NCI-H82 treated with DMSO at 0.1 percent for 48 hours (cell line): ENCODE data around the gene MMD.
"Not testable (repeated sequence)": the region's sequence is repeated elsewhere in the genome, so short reads cannot be mapped to it uniquely, and the experiment has no call there.

Experiments
- DNase-seq: peaks from one replicate; lab custom pipeline; 2025; ENCODE audit not compliant: unreplicated experiment; lab: John Stamatoyannopoulos, UW

The MMD gene

DNA sequence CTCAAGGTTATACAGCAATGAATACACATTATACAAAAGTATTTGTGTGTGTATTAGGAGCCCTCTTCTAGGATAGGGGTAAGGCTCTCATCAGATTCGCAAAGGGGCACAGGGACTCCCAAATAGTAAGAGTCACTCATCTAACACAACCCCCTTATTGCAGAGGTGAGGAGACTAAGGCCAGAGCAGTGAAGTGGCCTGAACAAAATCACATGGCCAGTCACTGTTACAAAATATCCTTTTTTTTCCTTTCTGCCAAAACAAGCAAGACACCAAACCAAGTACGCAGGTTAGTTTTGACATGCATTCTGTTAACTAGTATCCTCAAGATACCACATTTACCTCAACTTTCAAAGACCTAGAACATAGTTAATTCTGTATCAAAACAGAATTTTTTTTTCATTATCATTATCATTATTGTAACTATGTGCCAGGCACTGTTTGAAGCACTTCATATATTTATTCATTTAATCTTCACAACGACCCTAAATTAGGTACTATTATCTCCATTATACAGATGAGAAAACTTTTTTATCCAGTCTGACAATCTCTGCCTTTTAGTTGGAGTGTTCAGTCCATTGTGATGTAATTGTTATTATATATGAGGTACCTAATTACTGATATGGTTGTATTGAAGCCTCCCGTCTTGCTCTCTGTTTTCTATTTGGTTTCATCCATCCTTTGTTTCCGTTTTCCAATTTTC is 25.7 kb downstream of the MMD start:
- no peak for DNase-seq

DNA sequence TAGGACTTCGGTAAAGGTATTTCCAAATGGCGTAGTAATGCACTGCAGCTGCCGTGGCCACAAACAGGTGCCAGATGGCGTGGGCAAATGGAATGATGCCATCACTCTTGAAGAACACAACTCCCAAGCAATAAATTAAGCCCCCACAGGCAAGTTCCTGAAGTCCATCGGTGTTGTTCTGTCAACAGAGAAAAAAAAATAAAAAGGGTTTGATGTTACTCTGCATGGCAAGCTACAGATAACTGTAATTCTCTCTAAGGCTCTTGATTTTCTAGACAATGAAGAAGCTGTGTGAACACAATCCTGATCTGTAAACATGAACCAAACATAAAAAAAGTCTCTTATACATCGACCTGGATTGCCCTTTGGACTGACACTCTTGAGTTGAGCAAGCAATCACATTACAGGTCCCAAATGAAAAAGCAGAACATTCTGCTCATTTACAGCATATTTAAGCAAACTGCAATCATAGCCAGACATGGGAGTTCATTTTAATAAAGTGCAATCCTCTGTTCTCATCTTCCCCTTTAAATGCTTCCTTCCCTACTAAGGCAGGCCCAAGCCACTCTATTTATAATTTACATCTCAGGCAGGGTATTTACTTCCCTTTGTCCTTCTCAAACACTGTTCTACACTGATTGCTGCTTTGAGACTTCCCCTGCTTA is 27.1 kb downstream of the MMD start:
- DNase-seq = peak; percentile 60

DNA sequence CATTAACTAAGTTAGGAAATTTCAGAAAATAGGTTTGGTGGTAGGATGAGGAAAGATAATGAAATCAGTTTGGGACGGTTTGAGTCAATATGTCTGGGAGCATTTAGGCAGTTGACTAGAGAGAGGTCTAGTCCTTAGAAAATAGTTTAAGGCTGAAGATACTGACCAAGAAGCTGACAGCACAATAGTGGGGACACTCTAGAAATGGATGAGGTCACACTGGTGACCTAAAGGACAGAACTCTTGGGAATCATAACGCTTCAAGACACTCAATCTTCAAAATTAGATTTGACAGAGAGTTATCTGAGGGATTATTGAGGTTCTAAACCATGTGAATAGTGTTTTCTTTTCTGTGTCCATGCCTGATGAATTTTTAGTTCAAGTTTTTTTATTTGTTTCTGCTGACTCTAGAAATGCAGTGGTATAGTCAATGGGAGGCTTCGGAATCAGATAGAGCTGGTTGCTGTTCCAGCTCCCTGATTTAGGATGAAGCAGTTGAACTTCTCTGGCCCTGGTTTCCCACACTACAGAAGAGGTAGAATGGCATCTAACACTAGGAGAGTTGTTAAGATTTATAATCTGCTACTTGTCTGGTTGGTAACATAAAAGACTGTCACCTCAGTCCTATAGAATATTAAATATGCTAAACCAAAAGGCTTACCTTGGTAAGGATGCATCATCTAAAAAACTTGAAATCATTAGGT is 29.7 kb downstream of the MMD start:
- no peak for DNase-seq

DNA sequence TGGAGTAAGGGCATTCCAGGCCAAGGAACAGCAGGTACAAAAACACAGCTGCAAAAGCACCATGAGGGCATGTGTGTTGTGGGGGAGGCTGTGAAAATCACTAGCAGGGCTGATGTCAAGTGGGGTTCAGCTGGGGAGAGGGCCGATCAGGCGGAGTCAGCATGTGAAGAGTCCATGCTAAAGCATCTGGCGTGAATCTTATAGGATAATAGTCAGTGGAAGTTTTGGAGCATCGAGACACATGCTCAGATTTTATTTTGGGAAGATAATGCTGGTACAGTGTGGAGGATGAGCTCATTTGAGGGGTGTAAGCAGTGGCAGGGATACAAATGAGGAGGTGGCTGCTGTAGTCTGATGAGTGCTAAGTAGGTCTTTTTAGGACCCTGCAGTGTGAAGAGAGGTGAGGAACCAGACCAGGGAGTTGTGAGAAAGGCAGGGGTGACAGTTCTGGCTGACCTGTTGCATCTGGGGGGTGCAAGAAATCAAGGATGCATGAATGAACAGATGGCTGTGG is 30.3 kb downstream of the MMD start:
- DNase-seq = no peak

DNA sequence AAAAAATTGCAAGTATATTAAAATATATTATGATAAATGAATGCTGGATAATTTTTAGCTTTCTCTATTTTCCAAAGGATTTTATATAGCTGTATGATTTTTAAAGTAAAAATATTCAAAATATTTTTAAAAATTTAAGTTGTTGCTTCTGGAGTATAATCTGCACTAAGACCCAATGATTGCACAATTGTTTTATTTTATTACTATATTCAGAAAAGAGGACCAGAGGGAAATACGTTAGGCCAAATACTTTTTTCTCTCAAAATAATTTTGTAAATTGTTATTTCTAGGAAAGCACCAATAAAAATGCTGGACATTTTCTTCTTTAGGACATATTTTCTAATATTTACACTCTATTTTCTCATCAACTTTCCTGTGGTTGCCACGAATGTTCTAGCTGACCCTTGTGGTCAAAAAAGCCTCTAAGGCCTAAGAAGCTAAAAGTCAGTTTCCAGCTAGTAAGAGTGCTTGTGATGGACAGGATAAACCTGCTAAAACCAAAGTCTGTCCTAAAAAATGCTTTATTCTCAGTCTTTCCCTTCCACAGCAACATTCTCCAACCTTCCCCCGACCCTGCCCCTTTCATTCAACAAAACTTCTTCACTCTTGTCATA is 31.2 kb downstream of the MMD start:
- DNase-seq = no peak

DNA sequence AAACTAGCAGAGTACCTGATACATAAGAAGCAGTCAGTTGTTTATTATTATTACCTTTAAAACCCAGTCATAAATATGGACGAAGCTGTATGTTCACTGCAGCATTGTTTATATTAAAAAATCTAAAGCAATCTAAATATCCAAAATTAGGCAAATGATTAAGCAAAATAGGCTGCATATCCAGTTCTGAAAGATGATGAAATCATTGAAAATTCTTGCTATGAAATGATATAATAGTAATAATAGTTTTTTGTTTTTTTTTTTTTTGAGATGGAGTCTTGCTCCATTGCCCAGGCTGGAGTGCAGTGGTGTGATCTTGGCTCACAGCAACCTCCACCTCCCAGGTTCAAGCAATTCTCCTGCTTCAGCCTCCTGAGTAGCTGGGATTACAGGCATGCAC is 31.9 kb downstream of the MMD start:
- not testable (repeated sequence) for DNase-seq

DNA sequence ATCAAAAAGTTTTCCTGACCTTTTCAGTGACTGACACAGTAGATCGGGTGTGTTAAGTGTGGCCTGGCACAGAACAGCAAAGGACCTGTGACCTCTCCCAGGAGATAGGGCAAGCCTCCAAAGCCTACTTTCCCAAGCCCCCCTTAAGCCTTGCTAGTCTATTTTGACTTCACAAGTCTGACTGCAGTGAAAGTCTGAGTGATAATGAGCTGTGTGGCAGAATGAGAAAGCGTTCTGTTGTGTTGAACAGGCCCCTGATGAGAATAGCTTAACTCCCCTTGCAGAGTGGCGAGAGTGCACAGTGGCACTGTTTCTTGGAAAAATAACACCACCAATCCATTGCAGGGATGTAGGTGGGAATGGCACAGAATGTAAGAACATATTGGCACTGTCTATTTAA is 32.8 kb downstream of the MMD start:
- no peak for DNase-seq

DNA sequence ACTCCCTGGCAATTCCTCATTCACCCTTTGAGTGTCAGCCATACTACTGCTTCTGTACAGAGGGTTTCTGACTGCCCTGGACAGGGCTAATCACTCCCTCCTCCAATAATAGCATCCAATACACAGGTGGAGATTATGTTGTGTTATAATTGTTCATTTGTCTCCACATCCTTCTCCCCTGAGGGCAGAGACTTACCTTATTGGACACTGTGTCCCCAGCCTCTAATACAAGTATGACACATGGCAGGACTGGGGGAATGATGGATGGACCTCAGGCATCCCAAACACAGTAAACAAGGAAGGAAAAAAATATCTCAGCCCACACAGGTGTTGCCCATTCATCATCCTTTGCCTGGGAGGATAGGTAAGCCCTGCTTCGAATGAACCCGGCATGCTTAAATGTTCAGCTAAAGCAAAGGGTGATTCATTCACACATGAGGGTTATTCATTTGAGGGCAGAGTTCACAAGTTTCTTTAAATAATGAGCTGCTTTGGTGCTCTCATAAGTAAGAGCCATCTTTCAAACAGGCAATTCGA is 34.8 kb downstream of the MMD start:
- no peak for DNase-seq

DNA sequence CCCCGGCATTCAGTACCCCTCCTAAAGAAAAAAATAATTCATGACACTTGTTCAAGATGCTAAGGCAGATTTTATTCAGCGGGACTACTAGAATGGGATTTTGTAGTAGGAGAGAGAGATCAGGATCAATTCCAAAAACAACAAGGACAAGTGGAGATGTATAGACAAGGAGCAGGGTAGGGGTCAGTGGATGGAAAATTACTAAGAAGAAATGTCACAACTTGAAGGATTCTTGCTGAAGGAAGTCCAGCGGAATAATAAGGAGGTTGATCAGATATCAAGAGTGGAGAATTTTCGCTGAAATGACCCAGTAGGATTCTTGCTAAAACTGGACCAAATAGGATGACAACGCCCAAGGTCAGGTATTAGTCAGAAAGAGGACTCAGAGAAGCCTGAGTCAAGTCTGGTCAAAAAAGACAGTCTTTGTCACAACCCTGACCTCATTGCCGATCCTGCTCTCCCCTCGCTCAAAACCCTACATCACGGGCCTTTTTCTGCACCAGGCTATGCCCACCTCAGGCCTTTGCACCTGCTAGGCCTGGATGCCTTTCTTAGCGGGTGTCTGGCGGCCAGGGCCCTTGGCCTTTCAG is 36.9 kb downstream of the MMD start:
- DNase-seq = no peak

DNA sequence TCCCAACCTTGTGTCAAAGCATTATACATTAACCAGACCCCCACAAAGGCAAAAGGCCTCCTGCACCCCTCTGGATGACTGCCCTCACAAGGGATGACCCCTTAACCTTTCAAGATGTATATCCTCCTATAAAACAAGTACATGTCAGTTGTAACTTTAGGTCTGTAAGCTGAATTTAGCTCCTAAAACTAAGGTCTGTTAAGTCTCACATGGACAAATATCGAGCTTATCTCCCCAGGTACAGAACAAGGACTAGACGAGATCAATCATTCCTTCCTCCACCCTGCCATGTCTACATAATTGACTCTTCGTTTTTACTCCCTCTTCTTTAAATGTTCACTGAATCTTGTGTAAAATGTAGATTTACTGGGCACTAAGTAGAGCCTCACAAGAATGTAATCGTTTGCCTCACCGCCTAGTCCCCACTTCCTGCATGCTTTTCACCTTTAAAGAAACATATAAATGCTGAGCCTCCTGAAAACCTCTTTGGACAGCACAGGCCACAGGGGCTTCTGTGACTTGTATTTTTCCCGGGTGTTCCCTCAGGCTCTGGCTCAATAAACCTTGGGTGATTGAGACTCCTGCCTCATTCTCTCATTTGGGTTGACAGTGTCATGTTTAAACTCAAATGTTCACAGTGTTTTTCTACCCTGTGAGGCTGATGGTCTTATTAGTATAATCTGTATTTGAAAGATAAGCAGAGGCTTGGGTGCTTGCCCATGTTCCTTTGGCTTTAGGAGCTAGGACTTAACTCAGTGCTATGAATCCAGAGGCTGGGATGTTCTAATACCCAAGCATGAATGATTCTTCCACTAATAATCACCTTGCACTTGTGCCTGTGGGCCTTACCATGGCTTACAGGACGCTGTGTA is 37.6 kb downstream of the MMD start:
- no peak for DNase-seq

DNA sequence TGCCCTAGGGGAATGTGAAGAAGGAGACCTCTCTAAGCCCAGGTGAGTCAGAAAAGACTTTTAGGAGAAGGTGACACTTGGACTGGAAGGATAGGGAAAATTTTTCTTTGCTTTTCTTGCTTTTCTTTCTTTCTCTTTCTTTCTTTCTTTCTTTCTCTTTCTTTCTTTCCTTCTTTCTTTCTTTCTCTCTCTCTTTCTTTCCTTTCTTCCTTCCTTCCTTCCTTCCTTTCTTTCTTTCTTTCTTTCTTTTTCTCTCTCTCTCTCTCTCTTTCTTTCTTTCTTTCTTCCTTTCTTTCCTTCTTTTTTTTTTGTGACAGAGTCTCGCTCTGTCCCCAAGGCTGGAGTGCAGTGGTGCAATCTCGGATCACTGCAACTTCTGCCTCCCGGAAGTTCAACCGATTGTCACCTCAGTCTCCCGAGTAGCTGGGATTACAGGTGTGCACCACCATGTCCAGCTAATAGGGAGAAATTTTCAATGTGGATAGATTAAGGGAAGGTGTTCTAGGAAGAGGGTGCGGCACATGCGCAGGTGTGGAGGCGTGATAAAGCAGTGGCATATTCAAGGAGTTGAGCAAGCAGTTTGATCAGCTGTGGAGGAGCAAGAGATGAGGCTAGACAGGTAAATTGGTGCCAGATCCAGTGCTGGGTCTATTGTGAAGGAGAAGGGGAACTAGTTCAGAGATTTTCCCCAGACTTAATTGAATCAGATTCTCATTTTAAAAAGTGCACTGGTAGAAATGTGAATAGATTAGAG is 40.4 kb downstream of the MMD start:
- DNase-seq = no peak

DNA sequence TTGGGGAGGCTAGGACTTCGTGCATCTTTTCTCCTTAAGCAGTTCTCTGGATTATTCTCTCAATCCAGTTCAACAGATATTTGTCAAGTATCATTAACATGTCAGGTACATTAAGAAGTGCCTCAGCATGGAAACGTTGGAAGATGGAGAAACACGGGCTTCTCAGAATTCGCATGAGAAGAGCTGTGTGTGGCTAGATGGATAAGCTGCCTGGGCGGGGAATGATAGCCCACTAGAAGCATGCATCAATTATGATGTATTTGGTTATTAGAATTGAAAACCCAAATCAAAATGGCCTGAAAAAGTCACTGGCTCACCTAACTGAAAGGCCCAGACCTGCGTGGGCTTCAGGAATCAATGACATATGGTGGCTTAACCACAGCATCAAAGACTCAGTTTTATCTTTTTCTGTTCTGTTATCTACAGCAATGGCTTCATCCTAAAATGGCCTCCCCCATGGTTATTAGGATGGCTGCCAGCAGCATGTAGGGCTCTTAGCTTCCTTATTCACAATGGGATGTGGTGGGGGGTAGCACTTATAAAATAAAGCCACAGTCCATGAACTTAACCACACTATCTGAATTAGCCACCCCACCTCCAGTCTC is 43.9 kb downstream of the MMD start:
- no peak for DNase-seq

DNA sequence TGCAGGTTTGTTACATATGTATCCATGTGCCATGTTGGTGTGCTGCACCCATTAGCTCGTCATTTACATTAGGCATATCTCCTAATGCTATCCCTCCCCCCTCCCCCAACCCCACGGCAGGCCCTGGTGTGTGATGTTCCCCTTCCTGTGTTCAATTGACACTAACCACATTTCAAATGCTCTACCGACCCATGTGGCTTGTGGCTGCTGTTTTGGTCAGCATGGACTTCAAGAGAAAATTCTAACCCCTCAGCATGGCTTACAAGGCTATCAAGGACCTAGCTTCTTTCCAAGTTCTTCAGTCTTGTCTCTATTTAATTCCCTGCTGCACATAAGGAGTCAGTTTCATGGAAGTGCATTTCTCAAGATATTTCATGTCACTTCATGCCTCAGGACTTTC is 52.9 kb downstream of the MMD start:
- no peak for DNase-seq

DNA sequence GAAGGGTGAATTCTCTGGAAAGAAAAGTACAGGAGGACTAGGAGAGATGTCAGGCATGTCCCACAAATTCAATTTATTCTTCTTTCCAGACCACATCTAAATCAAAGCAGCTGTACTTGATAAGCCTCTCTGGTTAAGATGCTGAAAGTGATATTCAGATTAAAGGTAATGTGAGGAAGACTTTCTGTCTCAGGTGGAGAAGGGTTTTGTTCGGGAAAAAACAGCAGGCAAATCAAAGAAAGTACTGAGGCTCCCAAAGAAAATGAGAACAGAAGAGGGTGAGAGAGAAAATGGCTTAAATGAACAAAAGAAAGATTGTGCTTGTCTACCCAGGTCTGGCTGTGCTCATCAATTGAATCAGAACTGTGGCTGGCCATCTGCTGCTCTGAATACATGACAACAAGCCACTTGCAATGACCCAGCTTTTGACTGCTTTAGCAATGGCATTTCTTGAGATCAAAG is 55.6 kb downstream of the MMD start:
- peak; percentile 70 for DNase-seq

DNA sequence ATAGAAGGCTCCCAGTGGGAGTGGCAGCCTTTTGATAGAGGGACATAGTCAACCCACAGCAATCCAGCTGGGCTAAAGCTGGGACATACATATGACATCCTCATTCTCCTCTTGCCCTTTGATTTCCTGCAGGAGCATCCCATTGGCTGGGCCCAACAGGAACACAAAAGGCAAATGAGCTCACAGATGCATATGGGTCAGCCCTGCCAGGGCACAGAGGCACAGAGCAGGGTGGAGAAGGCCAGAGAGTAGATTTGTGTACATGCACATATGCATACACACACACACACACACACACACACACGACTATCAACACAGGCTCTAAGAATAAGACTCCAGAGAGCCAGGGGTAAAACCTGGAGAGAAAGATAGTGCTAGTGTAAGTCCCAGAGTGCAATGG is 58.6 kb downstream of the MMD start:
- no peak for DNase-seq

DNA sequence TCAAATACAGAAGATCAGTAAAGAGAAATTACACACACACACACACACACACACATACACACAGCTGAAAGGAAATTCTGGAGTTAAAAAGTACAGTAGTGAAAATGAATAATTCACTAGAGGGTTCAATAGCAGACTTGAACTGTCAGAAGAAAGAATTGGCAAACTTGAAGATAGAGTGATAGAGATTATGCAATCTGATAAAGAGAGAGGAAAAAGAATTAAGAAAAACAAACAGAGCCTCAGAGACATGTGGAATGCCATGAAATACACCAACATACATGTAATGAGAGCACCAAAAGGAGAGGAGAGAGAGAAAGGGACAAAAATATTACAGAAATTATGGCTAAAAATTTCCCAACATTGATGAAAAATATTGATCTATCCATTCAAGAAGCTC is 60.7 kb downstream of the MMD start:
- DNase-seq = no peak

DNA sequence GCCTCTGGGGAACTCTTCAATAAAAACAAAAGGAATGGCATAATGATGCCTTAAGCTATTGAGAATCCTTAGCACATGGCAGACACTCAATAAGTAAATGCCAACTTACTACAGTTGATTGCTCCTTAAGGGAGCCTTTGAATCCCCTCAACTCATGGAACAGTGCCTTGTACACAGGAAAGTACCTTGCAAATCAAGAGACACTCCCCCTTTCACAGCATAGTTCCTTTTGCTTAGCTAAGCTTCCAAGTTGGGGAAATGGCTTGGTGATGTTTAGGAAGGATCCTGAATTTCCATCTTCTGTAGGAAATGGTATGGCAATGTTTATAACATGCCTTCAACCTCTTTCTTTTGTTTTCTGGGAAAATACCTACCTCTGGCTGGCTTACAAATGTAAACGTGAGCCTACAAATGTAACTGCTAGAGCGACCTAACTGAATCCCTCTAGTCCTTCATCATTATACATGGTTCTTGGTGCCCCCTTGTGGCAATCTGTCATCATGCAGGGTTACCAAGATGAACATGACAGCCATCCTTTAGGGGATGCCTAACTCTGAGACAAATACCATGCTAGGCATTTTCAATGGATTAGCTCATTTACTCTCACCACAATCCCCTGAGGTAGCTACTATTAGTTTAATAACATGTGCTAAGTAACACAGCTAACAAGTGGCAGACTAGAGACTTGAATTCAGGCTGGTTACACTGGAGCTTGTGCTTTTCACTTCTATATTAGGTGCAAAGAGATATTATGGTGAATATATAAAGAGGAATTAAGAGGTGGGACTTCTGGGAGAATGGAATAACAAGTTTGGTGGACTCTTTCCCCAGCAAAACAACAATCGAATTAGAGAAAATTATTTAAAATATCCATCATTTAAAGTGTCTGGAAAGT is 65.0 kb downstream of the MMD start:
- peak; percentile 92 for DNase-seq

DNA sequence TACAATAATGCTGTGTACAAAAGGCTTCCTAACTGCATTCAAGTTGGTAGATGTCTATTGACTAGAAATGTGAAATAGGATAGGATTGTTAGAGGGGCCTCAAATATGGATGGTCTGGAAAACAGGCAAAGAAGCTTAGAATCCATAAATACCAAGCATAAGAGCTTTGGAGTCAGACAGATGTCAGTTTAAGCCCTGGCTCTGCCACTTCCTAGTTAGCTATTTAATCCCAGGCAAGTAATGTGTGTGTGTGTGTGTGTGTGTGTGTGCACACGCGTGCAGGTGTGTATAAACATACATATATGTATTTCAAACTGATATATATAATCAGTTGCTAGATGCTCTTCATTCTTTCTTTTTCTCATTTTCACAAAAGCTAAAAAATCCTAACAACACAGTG is 66.7 kb downstream of the MMD start:
- peak; percentile 88 for DNase-seq
